SK-N-SH treated with all-trans-retinoic acid at 6 μM for 48 hours (cell line): ENCODE results near the gene PSMG1.

Source experiments
- ATAC-seq: fragments of 200-7000 bp; cut with Tn5 transposase; 3 replicates; pipeline ENCODE4 v1.9.1; 2020; ENCODE audit warnings: mild to moderate bottlenecking, moderate library complexity
- CSDC2 ChIP-seq: fragments of 250-450 bp; sonication (Bioruptor Pico); IDR thresholded peaks from 2 replicates; pipeline ENCODE4 v1.5.0; 2020; ENCODE audit warnings: mild to moderate bottlenecking, moderate library complexity
- GLIS3 ChIP-seq: fragments of 250-450 bp; sonication (Bioruptor Pico); IDR thresholded peaks from 2 replicates; pipeline ENCODE4 v1.5.0; 2020; ENCODE audit warnings: mild to moderate bottlenecking, moderate library complexity
- ISL1 ChIP-seq: fragments of 250-450 bp; sonication (Bioruptor Pico); IDR thresholded peaks from 2 replicates; pipeline ENCODE4 v2.1.2; 2022; ENCODE audit warnings: mild to moderate bottlenecking, moderate library complexity
- PPARA ChIP-seq: fragments of 250-450 bp; sonication (Bioruptor Pico); IDR thresholded peaks from 2 replicates; pipeline ENCODE4 v1.5.0; 2020; ENCODE audit warnings: mild to moderate bottlenecking, borderline replicate concordance
- RARB ChIP-seq: fragments of 250-450 bp; sonication (Bioruptor Pico); IDR thresholded peaks from 2 replicates; pipeline ENCODE4 v1.8.0; 2021; ENCODE audit warnings: mild to moderate bottlenecking, moderate library complexity
- TCF4 ChIP-seq: fragments of 250-450 bp; sonication (Bioruptor Pico); IDR thresholded peaks from 2 replicates; pipeline ENCODE4 v1.8.0; 2021; ENCODE audit warnings: mild to moderate bottlenecking, moderate library complexity, borderline replicate concordance
- TOX ChIP-seq: fragments of 250-450 bp; sonication (Bioruptor Pico); IDR thresholded peaks from 2 replicates; pipeline ENCODE4 v1.8.0; 2021; ENCODE audit warnings: mild to moderate bottlenecking, moderate library complexity, borderline replicate concordance
- ZC3H10 ChIP-seq: fragments of 250-450 bp; sonication (Bioruptor Pico); IDR thresholded peaks from 2 replicates; pipeline ENCODE4 v1.5.1; 2021; ENCODE audit warnings: mild to moderate bottlenecking, moderate library complexity
- ZFP3 ChIP-seq: fragments of 250-450 bp; sonication (Bioruptor Pico); IDR thresholded peaks from 2 replicates; pipeline ENCODE4 v1.5.0; 2020; ENCODE audit warnings: mild to moderate bottlenecking, moderate library complexity
- ZFP30 ChIP-seq: fragments of 450-650 bp; formaldehyde crosslinking; IDR thresholded peaks from 2 replicates; pipeline ENCODE4 v1.5.0; 2022; ENCODE audit warnings: mild to moderate bottlenecking, moderate library complexity
- ZNF565 ChIP-seq: fragments of 450-650 bp; formaldehyde crosslinking; conservative IDR thresholded peaks from 2 replicates; pipeline ENCODE4 v1.5.0; 2020; ENCODE audit warnings: low read depth, mild to moderate bottlenecking, moderate library complexity
- ZNF70 ChIP-seq: fragments of 450-650 bp; formaldehyde crosslinking; IDR thresholded peaks from 2 replicates; pipeline ENCODE4 v1.5.0; 2020; ENCODE audit warnings: mild to moderate bottlenecking, moderate library complexity
- ZNF8 ChIP-seq: fragments of 450-650 bp; formaldehyde crosslinking; IDR thresholded peaks from 2 replicates; pipeline ENCODE4 v1.5.0; 2020; ENCODE audit warnings: mild to moderate bottlenecking, moderate library complexity
- TF ChIP-seq, protein P1 (sequence below): fragments of 250-450 bp; sonication (Bioruptor Pico); IDR thresholded peaks from 2 replicates; pipeline ENCODE4 v1.5.1; 2021; ENCODE audit warnings: mild to moderate bottlenecking, moderate library complexity
- TF ChIP-seq, protein P2 (sequence below): fragments of 250-450 bp; sonication (Bioruptor Pico); IDR thresholded peaks from 2 replicates; pipeline ENCODE4 v1.8.0; 2021; ENCODE audit warnings: low read depth, mild to moderate bottlenecking, moderate library complexity, borderline replicate concordance
- TF ChIP-seq, protein P3 (sequence below): fragments of 250-450 bp; sonication (Bioruptor Pico); IDR thresholded peaks from 2 replicates; pipeline ENCODE4 v1.8.0; 2020; ENCODE audit warnings: mild to moderate bottlenecking, moderate library complexity, borderline replicate concordance
- TF ChIP-seq, protein P4 (sequence below): fragments of 250-450 bp; sonication (Bioruptor Pico); IDR thresholded peaks from 2 replicates; pipeline ENCODE4 v1.5.0; 2020; ENCODE audit warnings: mild to moderate bottlenecking, moderate library complexity
- TF ChIP-seq, protein P5 (sequence below): fragments of 250-450 bp; sonication (Bioruptor Pico); IDR thresholded peaks from 2 replicates; pipeline ENCODE4 v1.5.1; 2020; ENCODE audit warnings: low read depth, mild to moderate bottlenecking, moderate library complexity

The PSMG1 gene

DNA sequence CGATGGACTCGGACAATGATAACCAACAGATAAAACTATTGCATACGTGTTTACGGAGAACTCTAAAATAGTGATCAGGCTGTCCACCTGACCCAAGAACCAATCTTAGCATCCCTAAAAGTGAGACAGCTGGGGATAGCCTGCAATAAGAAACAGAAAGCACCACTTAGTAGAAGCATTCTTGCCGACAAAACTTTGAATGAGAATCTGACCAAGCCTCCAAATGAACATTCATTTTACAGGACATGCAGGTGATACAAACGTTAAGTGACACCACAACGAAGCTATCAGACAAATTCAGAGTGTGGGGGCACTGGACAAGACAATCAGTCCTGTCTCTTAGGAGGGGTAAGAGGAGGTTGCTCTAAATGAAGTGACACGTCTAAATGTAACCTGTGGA is 1.2 kb downstream of the PSMG1 start (continued):
- TF ChIP-seq, protein P1, sequence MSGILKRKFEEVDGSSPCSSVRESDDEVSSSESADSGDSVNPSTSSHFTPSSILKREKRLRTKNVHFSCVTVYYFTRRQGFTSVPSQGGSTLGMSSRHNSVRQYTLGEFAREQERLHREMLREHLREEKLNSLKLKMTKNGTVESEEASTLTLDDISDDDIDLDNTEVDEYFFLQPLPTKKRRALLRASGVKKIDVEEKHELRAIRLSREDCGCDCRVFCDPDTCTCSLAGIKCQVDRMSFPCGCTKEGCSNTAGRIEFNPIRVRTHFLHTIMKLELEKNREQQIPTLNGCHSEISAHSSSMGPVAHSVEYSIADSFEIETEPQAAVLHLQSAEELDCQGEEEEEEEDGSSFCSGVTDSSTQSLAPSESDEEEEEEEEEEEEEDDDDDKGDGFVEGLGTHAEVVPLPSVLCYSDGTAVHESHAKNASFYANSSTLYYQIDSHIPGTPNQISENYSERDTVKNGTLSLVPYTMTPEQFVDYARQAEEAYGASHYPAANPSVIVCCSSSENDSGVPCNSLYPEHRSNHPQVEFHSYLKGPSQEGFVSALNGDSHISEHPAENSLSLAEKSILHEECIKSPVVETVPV, result no peak
- TF ChIP-seq, protein P2, sequence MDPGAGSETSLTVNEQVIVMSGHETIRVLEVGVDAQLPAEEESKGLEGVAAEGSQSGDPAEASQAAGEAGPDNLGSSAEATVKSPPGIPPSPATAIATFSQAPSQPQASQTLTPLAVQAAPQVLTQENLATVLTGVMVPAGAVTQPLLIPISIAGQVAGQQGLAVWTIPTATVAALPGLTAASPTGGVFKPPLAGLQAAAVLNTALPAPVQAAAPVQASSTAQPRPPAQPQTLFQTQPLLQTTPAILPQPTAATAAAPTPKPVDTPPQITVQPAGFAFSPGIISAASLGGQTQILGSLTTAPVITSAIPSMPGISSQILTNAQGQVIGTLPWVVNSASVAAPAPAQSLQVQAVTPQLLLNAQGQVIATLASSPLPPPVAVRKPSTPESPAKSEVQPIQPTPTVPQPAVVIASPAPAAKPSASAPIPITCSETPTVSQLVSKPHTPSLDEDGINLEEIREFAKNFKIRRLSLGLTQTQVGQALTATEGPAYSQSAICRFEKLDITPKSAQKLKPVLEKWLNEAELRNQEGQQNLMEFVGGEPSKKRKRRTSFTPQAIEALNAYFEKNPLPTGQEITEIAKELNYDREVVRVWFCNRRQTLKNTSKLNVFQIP (CRISPR knock-in tag), result no peak
- no peak for TF ChIP-seq GLIS3 (CRISPR knock-in tag)
- TF ChIP-seq, all 23 proteins: peak for 0

DNA sequence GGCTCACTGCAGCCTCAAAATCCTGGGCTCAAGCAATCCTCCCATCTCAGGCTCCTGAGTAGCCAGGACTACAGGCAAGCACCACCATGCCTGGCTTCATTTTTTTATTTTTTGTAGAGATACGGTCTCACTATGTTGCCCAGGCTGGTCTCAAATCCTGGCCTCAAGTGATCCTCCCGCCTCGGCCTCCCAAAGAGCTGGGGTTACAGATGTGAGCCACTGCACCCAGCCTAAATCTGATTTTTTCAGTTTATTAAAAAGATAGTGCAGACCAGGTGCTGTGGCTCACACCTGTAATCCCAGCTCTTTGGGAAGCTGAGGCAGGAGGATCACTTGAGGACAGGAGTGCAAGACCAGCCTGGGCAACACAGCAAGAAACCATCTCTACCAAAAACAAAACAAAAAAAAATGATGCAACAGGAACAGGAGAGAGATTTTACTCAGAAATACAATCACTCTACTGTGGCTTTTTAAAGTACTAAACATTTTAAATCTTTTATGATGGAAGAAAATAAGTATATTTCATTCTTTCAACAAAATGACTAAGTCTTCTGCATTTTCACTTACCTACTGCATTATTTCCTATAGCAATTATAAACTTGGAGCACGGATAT is 1.9 kb downstream of the PSMG1 start:
- TF ChIP-seq PPARA (CRISPR knock-in tag) (no peak), ZNF8 (no peak), ISL1 (no peak), ZFP30 (CRISPR knock-in tag) (no peak), TCF4 (CRISPR knock-in tag) (no peak), ZNF565 (CRISPR knock-in tag) (no peak), RARB (CRISPR knock-in tag) (no peak), ZFP3 (CRISPR knock-in tag) (no peak), ZC3H10 (CRISPR knock-in tag) (no peak), CSDC2 (CRISPR knock-in tag) (no peak), ZNF70 (CRISPR knock-in tag) (no peak)
- TF ChIP-seq, protein P2 (CRISPR knock-in tag), result no peak
- TF ChIP-seq, protein P3, sequence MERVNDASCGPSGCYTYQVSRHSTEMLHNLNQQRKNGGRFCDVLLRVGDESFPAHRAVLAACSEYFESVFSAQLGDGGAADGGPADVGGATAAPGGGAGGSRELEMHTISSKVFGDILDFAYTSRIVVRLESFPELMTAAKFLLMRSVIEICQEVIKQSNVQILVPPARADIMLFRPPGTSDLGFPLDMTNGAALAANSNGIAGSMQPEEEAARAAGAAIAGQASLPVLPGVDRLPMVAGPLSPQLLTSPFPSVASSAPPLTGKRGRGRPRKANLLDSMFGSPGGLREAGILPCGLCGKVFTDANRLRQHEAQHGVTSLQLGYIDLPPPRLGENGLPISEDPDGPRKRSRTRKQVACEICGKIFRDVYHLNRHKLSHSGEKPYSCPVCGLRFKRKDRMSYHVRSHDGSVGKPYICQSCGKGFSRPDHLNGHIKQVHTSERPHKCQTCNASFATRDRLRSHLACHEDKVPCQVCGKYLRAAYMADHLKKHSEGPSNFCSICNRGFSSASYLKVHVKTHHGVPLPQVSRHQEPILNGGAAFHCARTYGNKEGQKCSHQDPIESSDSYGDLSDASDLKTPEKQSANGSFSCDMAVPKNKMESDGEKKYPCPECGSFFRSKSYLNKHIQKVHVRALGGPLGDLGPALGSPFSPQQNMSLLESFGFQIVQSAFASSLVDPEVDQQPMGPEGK (CRISPR knock-in tag), result no peak
- TF ChIP-seq, protein P4, sequence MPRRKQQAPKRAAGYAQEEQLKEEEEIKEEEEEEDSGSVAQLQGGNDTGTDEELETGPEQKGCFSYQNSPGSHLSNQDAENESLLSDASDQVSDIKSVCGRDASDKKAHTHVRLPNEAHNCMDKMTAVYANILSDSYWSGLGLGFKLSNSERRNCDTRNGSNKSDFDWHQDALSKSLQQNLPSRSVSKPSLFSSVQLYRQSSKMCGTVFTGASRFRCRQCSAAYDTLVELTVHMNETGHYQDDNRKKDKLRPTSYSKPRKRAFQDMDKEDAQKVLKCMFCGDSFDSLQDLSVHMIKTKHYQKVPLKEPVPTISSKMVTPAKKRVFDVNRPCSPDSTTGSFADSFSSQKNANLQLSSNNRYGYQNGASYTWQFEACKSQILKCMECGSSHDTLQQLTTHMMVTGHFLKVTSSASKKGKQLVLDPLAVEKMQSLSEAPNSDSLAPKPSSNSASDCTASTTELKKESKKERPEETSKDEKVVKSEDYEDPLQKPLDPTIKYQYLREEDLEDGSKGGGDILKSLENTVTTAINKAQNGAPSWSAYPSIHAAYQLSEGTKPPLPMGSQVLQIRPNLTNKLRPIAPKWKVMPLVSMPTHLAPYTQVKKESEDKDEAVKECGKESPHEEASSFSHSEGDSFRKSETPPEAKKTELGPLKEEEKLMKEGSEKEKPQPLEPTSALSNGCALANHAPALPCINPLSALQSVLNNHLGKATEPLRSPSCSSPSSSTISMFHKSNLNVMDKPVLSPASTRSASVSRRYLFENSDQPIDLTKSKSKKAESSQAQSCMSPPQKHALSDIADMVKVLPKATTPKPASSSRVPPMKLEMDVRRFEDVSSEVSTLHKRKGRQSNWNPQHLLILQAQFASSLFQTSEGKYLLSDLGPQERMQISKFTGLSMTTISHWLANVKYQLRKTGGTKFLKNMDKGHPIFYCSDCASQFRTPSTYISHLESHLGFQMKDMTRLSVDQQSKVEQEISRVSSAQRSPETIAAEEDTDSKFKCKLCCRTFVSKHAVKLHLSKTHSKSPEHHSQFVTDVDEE (CRISPR knock-in tag), result no peak
- TF ChIP-seq, protein P5, sequence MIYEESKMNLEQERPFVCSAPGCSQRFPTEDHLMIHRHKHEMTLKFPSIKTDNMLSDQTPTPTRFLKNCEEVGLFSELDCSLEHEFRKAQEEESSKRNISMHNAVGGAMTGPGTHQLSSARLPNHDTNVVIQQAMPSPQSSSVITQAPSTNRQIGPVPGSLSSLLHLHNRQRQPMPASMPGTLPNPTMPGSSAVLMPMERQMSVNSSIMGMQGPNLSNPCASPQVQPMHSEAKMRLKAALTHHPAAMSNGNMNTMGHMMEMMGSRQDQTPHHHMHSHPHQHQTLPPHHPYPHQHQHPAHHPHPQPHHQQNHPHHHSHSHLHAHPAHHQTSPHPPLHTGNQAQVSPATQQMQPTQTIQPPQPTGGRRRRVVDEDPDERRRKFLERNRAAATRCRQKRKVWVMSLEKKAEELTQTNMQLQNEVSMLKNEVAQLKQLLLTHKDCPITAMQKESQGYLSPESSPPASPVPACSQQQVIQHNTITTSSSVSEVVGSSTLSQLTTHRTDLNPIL, result no peak
- ATAC-seq, result no peak

DNA sequence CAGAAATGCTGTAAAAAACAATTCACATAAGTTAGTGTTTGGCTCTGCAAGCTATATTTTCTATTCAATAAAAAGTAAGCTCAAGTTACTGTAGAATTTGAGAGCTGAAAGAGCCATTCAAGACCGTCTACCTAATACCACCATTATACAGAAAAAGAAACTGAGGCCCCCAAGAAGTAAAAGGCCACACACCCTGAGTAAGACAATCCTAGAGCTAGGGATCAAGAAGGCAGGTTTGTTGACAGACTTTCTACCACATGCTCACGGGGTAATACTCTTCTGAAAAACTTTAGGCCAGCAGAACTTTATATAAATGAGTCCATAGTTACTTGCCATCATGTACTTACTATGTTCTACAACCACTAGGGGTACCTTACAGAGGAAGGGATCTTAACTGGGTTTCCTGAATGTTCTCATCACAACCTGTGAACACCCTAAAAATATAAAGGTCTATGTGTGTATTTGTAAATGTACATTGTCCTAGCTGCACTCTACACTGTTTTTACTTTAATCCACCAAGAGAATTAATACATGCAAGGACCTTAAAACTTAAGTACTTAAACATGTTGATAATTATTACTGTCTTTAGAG is 2.7 kb downstream of the PSMG1 start:
- no peak for ATAC-seq
- TF ChIP-seq TOX (no peak), ZFP3 (CRISPR knock-in tag) (no peak)
- TF ChIP-seq, protein P4 (CRISPR knock-in tag), result no peak
